K562 (cell line): ENCODE data around the gene KCND2. TPM values are rescaled to one million over a fixed set of nuclear protein-coding genes. Genes with fewer than 3 reads are reported as not detected.

ENCODE experiments used
- ATAC-seq: fragments of 200-7000 bp; cut with Tn5 transposase; 3 replicates; pipeline ENCODE4 v1.9.1; 2020; ENCODE audit warnings: moderate library complexity
- BruUV-seq: library from RNA; stranded (reverse); fragments of 400-500 nt; replicated peaks from 2 replicates; lab custom pipeline; 2021; lab: Mats Ljungman, UMichigan
- CTCF ChIA-PET: fragments of 300-600 bp; formaldehyde crosslinking; extraction: SDS; loops from one replicate; lab custom pipeline; 2021; ENCODE audit warnings: low intra/inter-chr PET ratio; lab: Yijun Ruan, JAX
- POLR2A ChIA-PET: fragments of 300-600, 350-650 bp; sonication (Branson Sonifier 250); formaldehyde crosslinking; extraction: SDS; loops from one replicate; lab custom pipeline; 2021; ENCODE audit warnings: antibody characterized with exemption, inconsistent platforms; lab: Yijun Ruan, JAX
- DNase-seq, 4 experiments: peaks; one replicate each; pipeline versions ENCODE4 v3.0.0 to v3.0.0-alpha.2; 2011 to 2018; ENCODE audit warnings: low spot score in 3 of 4, mixed read lengths in 3 of 4; ENCODE audit errors: extremely low read depth in 1 of 4
- FAIRE-seq: peaks from 2 replicates; lab custom pipeline; 2011; peaks lifted over from hg19 to GRCh38; lab: Jason Lieb, UNC
- H2AFZ ChIP-seq: 2 replicates; pipeline ENCODE4 v1.6.0; 2011; ENCODE audit warnings: low read depth, low read length, control low read depth, inconsistent platforms
- H3K27ac ChIP-seq: fragments of 200-600 bp; 3 replicates; pipeline ENCODE4 v1.8.0; 2011; ENCODE audit warnings: low read depth, mild to moderate bottlenecking, control low read depth, inconsistent platforms, low read length, moderate library complexity, mixed read lengths; ENCODE audit errors: extremely low read depth
- H3K27me3 ChIP-seq, 2 experiments: fragments of 300-600 bp in 1 of 2; 2 replicates in 1 of 2; 3 replicates in 1 of 2; pipeline versions ENCODE4 v1.6.0 to v1.8.0; 2011; ENCODE audit warnings: inconsistent platforms in 2 of 2, low read length in 2 of 2, mild to moderate bottlenecking in 1 of 2, mixed read lengths in 1 of 2, moderate library complexity in 1 of 2; ENCODE audit not compliant: control insufficient read depth in 2 of 2, insufficient read depth in 2 of 2
- H3K36me3 ChIP-seq: fragments of 300-600 bp; 3 replicates; pipeline ENCODE4 v1.8.0; 2011; ENCODE audit warnings: mild to moderate bottlenecking, low read length, inconsistent platforms; ENCODE audit not compliant: control insufficient read depth, insufficient read depth
- H3K4me1 ChIP-seq, 2 experiments: fragments of 200-600 bp in 1 of 2; replicated peaks in 1 of 2; 2 replicates in 1 of 2; 3 replicates in 1 of 2; pipeline versions ENCODE4 v1.5.1 to v1.8.0; 2011; ENCODE audit warnings: inconsistent platforms in 2 of 2, low read length in 2 of 2, mild to moderate bottlenecking in 1 of 2, mixed read lengths in 1 of 2, moderate library complexity in 1 of 2; ENCODE audit not compliant: control insufficient read depth in 2 of 2, insufficient read depth in 2 of 2
- H3K4me2 ChIP-seq: 2 replicates; pipeline ENCODE4 v1.6.1; 2011; ENCODE audit warnings: low read length, control low read depth, inconsistent platforms, mixed read lengths; ENCODE audit not compliant: insufficient read depth
- H3K4me3 ChIP-seq: fragments of 200-600 bp; sonication (generic), shearing (Covaris generic); 2 replicates; pipeline ENCODE4 v1.5.1; 2016; ENCODE audit warnings: control low read depth, inconsistent platforms
- H3K79me2 ChIP-seq: fragments of 200-600 bp; 3 replicates; pipeline ENCODE4 v1.8.0; 2011; ENCODE audit warnings: low read length, inconsistent platforms; ENCODE audit not compliant: control insufficient read depth, insufficient read depth
- H3K9ac ChIP-seq, 2 experiments: 2 replicates each; pipeline versions ENCODE4 v1.6.0 to v1.6.1; 2011; ENCODE audit warnings: low read depth in 2 of 2, low read length in 2 of 2, control low read depth in 1 of 2, inconsistent platforms in 1 of 2, mild to moderate bottlenecking in 1 of 2, mixed read lengths in 1 of 2; ENCODE audit not compliant: insufficient read depth in 1 of 2
- H3K9me1 ChIP-seq: one replicate; pipeline ENCODE4 v1.6.0; 2011; ENCODE audit warnings: inconsistent platforms, mild to moderate bottlenecking, low read length, moderate library complexity; ENCODE audit not compliant: control insufficient read depth, insufficient read depth
- H3K9me3 ChIP-seq: replicated peaks from 2 replicates; pipeline ENCODE4 v1.5.1; 2011; ENCODE audit warnings: low read depth, low read length, inconsistent platforms; ENCODE audit not compliant: control insufficient read depth, insufficient read depth
- H4K20me1 ChIP-seq: replicated peaks from 2 replicates; pipeline ENCODE4 v1.6.1; 2011; ENCODE audit warnings: low read length, inconsistent platforms, mixed read lengths; ENCODE audit not compliant: control insufficient read depth, insufficient read depth
- ESRRB ChIP-seq: fragments of 250-450 bp; sonication (Bioruptor Pico); IDR thresholded peaks from 2 replicates; pipeline ENCODE4 v1.5.0; 2020; ENCODE audit warnings: mild to moderate bottlenecking, moderate library complexity, borderline replicate concordance
- ETS2 ChIP-seq: IDR thresholded peaks from 2 replicates; pipeline ENCODE4 v1.6.1; 2016; ENCODE audit warnings: borderline replicate concordance, missing genetic modification characterization, mild to moderate bottlenecking, moderate library complexity, missing compliant biosample characterization; ENCODE audit not compliant: poor library complexity, severe bottlenecking
- HMG20A ChIP-seq: fragments of 450-650 bp; formaldehyde crosslinking; conservative IDR thresholded peaks from 2 replicates; pipeline ENCODE4 v1.4.0; 2020; ENCODE audit warnings: mild to moderate bottlenecking, mixed read lengths
- POLR3A ChIP-seq: IDR thresholded peaks from 2 replicates; pipeline ENCODE4 v1.6.1; 2011; ENCODE audit warnings: borderline replicate concordance, mild to moderate bottlenecking, moderate library complexity; ENCODE audit not compliant: insufficient read length, insufficient read depth; ENCODE audit errors: extremely low read depth
- PRPF4 ChIP-seq: fragments of 200-400 bp; formaldehyde crosslinking; IDR thresholded peaks from one replicate; pipeline ENCODE4 v1.6.1; 2017; ENCODE audit warnings: low read length, low read depth, mild to moderate bottlenecking; ENCODE audit not compliant: insufficient read depth, poor library complexity, severe bottlenecking
- ZNF395 ChIP-seq: fragments of 200-800 bp; sonication (Bioruptor generic); IDR thresholded peaks from 2 replicates; pipeline ENCODE4 v1.6.1; 2017; ENCODE audit warnings: missing genetic modification characterization, missing compliant biosample characterization
- ZNF76 ChIP-seq: fragments of 250-450 bp; sonication (Bioruptor Pico); IDR thresholded peaks from 2 replicates; pipeline ENCODE4 v1.4.0; 2020; ENCODE audit warnings: mild to moderate bottlenecking, moderate library complexity, borderline replicate concordance
- WGBS: fragments of 100-300 bp; shearing (Covaris generic); methylation state at CpG from one replicate; pipeline ENCODE4 v1.1.6; 2016; ENCODE audit warnings: low coverage, mixed read lengths; ENCODE audit not compliant: insufficient coverage; ENCODE audit errors: missing lambda C conversion rate; 5-methylcytosine and 5-hydroxymethylcytosine counted together
- in situ Hi-C: fragments of 300-500 bp; cut with MboI; formaldehyde crosslinking; loops from 4 replicates; pipeline ENCODE4 v1.15.0; 2018; ENCODE audit warnings: inconsistent platforms, mixed read lengths
- intact Hi-C: fragments of 100-400 bp; cut with micrococcal nuclease; formaldehyde crosslinking; loops from 2 replicates; pipeline ENCODE4 v1.14.2; 2022
- polyA plus RNA-seq, 8 experiments: library from polyadenylated mRNA; depleted of rRNA in 4 of 8; stranded (reverse) in 5 of 8; unstranded in 3 of 8; fragments of >200 nt; fragmentation: Nextera tagmentation in 2 of 8; fragmentation: Illumina TruSeq in 1 of 8; extraction: Ambion mirVana in 2 of 8; extraction: Trizol in 1 of 8; gene quantifications; 2 replicates each; pipeline versions ENCODE4 v1.2.1 to v1.2.3, GENCODE V29; 2011 to 2014; ENCODE audit warnings: inconsistent platforms in 1 of 8, missing spikeins in 1 of 8
- total RNA-seq, 7 experiments: library from RNA; depleted of rRNA in 6 of 7; stranded (reverse); fragments of >200 nt in 6 of 7; fragmentation: Illumina TruSeq in 2 of 7; extraction: Trizol in 2 of 7; gene quantifications; 2 replicates each; pipeline versions ENCODE4 v1.2.1 to v1.2.3, GENCODE V29; 2011 to 2021; ENCODE audit warnings: low replicate concordance in 1 of 7
- TF ChIP-seq, protein P1 (sequence below): sonication (generic); formaldehyde crosslinking; IDR thresholded peaks from 2 replicates; pipeline ENCODE4 v1.8.1; 2022; ENCODE audit warnings: missing genetic modification reagents

Gene KCND2
- total and polyA plus RNA-seq, 9 of the 15 experiments (the other 6 are each of a cell fraction or from before 2014, with no cell fraction given) = 0.03 to 0.12 TPM; not detected in 7

DNA sequence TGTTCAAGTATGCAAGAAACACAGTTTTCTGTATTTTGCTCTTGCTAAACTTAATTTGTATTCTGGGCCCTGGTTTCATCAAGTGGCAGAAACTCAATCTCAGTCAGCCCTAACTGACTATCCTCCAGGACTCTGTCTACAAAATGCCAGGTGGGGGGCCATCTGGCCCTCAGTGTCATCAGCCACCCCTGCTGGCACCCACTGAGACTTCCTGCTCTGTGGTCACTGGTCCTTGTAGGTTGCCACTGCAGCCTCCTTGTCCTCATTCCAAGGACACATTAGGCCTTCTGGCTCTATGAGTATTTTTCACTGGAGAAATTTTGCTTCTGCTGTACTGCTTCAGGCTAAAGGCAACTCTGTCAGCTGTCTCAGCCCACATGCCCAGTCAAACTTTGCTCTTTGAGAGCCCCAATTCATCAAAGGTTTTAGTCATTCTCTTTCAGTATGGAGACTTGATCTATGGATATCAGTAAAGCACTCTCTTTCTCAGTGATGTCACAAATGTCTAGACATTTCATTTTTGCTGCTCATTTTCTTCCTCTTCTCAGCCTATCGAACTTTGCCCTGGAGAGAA is 163.6 kb downstream of the KCND2 start:
- 0% methylated on average over 1 of the region's 1 CpG for WGBS
- ChIA-PET POLR2A (no interaction called here), CTCF (no interaction called here)
- intact Hi-C loops = no loop called here
- Histone ChIP-seq H3K27me3 (no peaks in the 10 kb centered on the region), H2AFZ (no peak overlapping the region), H3K27ac (no peak overlapping the region), H3K4me2 (no peak overlapping the region), H3K36me3 (no peaks in the 10 kb centered on the region), H3K4me3 (no peak overlapping the region), H3K9ac (no peak overlapping the region), H3K4me1 (no peaks in the 10 kb centered on the region), H4K20me1 (no peaks in the 10 kb centered on the region), H3K9me3 (no peaks in the 10 kb centered on the region), H3K9me1 (no peaks in the 10 kb centered on the region), H3K79me2 (no peaks in the 10 kb centered on the region)
- TF ChIP-seq ZNF395 (CRISPR knock-in tag) = no peak
- no peak for TF ChIP-seq HMG20A (CRISPR knock-in tag)
- TF ChIP-seq ETS2 (tag) = no peak
- TF ChIP-seq ZNF76 = no peak
- TF ChIP-seq ESRRB (CRISPR knock-in tag) = no peak
- TF ChIP-seq, protein P1, sequence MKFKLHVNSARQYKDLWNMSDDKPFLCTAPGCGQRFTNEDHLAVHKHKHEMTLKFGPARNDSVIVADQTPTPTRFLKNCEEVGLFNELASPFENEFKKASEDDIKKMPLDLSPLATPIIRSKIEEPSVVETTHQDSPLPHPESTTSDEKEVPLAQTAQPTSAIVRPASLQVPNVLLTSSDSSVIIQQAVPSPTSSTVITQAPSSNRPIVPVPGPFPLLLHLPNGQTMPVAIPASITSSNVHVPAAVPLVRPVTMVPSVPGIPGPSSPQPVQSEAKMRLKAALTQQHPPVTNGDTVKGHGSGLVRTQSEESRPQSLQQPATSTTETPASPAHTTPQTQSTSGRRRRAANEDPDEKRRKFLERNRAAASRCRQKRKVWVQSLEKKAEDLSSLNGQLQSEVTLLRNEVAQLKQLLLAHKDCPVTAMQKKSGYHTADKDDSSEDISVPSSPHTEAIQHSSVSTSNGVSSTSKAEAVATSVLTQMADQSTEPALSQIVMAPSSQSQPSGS (CRISPR knock-in tag) = no peak
- no peak for TF ChIP-seq POLR3A
- TF ChIP-seq PRPF4 = no peak
- BruUV-seq = no TSS peak
- in situ Hi-C loops = no loop called here
- FAIRE-seq (no peak), ATAC-seq (no peak), DNase-seq (no peak)
